NK-92 (cell line): Measurements from ENCODE around the gene NRIP3.
"Not testable (repeated sequence)": the region's sequence is repeated elsewhere in the genome, so short reads cannot be mapped to it uniquely, and the experiment has no call there.

Experiments
- DNase-seq: peaks from one replicate; lab custom pipeline; 2025; ENCODE audit not compliant: unreplicated experiment; lab: John Stamatoyannopoulos, UW

Gene NRIP3

DNA sequence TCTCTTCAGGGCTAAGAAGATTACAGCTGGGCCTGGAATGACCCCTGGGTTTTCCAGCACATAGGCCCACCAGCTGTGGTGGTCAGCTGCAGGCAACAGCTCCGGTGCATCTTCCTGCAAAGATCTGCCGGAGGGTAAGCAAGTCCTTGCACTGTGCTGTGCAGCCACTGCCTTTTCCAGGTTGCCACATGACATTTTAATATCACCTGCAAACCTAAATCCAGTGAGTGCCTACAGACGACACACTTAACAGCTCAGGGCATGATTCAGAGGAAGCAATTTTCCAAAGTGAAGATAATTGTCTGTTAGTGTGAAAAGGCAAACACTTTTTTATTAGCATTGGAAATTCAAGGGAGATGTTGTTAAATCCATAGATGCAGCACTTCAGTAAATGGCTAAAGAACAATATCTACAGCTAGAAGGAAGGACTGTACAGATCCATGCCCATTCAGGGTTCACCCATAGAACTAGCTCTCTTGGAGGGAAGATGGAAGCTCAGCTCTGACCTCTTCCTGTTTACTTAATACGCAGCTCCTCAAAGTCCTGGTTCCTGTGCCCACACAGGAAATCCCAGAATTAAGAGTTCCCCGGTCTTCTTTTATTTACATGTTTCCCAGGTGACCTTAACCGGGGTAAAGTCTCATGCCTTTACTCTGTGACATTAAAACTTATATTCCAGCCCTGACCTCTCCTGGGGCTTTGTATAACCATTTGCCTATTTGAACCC lies 13.3 kb upstream of the NRIP3 start:
- no peak for DNase-seq

DNA sequence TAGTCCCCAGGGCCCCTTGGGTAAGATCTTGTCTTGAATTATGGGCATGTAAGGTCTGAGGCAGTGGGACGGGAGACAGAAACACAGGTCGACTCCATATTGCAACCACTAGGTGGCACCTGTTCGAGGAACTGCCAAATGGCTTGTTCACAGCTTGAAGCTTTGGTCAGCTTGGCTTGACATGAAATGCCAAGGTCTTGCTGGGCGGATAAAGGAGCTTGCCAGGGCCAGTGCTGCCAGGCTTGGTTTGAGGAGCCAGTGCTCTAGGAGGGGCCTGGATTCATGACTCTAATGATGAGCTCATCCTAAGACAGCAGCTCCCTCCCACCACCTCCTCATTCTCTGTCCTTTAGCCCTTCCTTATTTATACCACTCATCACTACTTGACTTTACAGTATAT lies 11.9 kb upstream of the NRIP3 start:
- DNase-seq = no peak

DNA sequence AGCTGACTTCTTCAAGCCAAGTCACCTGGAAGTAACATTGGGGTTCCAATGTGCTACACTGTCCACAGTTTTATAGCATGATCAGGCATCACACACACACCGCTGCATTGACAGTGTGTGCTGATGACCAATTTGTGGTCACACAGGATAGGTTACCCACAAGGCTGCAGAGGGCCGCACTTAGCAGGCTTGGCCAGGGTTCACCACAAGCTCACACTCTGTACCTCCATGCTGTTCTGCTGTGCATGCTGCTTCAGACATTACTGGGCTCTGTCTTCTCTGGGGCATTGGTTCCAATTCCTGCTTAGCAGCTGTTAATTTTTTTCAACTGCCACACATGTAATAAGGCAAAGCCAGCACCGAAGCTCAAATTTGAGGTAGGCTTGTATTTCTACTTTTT lies 11.0 kb upstream of the NRIP3 start:
- no peak for DNase-seq

DNA sequence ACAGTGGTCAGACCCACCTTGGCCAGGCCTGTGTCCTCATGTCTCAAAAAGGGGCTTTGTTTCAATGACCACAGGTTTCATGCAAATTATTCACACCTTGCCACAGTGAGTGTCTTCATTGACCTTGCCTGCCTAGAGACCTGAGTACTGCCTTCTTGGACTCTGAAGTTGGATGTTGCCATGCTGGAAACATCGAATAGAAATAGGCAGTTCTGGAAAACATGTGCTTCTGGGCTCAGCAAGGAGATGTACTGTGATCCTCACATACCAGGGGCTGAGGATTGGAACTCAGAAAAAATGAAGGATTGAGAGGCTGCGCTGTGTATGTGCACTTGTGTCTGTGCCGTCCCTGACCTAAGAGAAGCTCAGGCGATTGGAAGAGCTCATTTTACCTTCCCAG lies 9.6 kb upstream of the NRIP3 start:
- DNase-seq = no peak

DNA sequence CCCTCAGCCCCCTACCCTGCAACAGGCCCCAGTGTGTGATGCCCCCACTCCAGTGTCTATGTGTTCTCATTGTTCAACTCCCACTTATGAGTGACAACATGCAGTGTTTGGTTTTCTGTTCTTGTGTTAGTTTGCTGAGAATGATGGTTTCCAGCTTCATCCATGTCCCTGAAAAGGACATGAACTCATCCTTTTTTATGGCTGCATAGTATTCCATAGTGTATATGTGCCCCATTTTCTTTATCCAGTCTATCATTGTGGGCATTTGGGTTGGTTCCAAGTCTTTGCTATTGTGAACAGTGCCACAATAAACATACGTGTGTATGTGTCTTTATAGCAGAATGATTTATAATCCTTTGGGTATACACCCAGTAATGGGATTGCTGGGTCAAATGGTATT lies 5.7 kb upstream of the NRIP3 start:
- DNase-seq = not testable (repeated sequence)

DNA sequence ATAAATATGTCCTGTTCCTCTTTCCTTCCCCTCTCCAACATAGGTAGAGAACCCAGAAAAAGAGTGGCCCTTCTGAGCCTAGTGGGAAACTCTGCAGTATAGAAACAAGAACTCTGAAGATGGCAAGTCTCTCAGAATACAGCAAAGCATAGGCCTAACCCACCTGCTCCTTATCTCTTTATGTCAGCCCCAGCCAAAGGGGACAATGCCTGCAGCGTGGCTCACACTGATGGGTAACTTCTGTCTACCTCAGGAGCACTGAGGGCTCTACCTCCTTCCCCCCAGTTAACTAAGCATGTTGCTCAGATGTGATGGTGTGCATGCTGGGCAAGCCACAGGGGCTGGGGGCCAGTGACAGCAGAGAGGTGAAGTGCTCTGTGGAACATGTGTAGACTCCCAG lies 4.9 kb upstream of the NRIP3 start:
- no peak for DNase-seq

DNA sequence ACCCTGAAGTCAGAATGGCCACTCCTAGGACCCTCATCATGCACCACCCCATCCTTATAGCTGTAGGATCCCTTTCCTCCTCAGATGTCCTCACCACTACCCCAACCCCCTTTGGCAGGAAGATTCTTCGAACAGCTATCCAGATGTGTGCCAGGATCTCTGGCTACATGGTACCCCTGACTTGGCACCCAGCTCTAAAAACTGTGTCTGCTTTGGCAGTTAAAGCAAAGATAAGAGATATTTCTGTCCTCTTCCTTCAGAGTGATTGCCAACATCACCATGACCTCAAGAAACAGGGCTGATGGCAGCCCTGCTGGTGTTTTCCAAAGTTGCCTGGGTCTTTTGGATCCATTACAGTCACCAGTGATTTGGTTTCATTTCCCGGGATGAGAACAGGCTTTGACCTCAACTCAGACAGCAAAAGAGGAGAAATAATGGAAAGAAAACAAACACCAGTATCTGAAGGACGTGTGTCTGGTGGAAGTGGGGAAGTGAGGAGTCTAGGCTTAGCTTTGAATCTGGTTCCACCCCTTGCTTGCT lies 4.3 kb upstream of the NRIP3 start:
- no peak for DNase-seq

DNA sequence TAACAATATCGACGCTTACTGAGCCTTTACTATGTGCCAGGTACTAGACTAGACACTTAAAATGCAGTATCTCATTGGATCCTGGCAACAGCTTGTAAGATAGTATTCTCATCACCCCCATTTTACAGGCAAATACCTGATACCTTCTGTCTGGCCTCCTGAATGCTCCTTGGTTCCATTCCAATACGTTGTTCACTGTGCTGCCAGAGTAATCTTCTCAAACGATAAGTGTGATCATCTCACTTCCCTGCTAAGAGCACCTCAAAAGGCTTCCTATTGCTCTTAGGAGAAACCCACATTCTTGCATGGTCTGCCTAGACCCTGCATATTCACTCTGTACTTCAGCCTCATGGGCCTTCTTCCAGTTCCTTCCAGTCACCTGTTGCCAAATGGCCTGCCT lies 1.3 kb upstream of the NRIP3 start:
- no peak for DNase-seq

DNA sequence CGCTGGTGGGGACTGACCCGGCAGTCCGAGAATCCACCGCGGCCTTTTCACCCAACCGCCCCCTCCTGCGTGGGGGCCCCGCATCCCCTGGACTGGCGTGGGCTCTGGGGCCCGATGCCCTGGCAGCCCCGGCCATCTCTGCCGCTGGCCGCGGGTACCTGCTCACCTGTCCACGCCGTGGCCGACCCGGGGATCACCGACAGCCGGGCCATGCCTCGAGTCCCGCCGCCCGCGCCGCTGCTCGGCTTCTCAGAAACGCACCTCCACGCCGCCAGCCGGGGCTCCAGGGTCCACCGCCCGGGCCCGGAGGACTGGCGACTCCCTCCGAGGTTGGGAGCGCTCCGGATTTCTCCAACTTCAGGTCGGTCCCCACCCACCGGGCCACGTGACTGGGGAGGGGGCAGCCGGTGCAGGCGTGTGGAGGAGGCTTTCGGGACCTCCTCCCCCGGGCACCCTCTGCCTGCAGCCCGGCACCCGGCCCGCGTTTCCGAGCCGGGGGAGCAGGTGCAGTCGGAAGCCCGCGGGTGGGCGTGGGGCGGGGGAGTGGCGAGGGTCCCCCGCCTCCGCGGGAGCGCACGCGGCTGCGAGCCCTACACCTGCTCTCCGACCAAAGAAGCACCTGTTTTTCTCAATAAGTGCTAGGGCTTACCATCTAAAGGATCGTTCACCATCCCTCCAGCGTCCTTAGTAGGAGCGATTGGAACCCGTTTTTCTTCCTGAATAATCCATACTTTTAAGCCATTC lies 554 bp upstream of the NRIP3 start:
- DNase-seq = no peak

DNA sequence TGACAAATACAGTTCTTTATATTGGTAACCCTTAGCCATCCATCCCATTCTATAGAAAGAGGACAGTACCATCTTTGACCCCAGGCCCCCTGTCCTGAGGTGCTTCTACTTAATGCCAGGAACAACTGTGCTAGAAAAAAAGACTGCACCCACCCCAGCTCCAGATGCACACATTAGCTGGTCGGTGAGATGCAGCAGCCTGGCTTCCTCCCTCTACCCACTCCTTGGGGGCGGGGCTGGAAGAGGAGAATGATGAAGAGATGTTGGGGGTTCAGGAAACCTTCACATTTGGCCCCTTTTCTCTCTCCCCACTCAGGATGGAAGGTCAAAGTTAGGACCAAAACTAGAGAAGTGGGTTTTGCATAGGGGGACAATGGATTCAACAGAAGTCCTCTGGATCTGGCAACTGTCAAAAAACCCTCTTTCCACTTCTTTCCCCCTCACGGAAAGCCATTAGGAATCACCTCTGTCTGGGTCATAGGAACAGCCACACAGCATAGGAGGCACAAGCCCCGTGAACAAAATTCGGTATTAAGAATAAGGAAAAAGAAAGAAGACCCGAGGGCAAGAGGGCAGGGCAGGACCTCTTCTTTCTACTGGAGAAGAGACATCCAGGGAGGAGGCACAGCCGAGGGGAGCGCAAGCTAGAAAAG lies 755 bp downstream of the NRIP3 start:
- DNase-seq = no peak

DNA sequence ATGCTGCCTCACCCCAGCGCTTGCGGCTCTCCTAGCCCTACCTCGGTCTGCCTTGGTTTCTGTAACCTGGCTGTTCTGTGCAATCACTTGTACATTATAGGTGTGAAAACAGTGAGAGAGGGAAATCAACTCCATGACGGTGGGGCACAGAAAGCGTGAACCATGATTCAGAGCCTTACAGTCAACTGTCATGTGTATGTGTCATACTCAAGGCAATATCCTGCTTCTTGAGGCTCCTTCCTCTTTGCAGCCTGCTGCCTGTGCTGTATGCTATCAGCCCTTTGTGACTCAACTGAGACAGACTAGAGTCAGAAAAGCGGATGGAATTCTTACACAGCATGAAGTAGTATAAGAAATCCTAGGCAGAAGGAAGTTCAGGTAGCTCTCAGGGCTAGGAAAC lies 2.1 kb downstream of the NRIP3 start:
- no peak for DNase-seq

DNA sequence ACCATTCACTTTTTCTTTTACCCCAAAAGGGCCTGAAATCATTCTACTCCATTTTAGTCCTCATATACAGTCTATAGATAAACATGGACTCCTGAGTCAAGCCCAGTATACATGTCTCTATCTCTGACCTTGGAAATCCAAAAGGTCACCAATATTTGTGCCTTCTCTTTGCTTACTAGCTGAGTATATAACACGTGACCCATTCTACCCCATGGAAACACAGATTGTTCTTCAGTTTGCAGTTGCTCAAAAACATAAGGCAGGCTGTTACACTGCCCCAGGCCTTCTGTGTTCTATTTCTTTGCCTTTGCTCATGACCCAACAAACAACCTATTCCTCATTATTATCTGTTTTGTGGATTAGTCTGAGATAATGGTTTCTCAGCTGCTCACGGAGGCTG lies 5.8 kb downstream of the NRIP3 start:
- no peak for DNase-seq

DNA sequence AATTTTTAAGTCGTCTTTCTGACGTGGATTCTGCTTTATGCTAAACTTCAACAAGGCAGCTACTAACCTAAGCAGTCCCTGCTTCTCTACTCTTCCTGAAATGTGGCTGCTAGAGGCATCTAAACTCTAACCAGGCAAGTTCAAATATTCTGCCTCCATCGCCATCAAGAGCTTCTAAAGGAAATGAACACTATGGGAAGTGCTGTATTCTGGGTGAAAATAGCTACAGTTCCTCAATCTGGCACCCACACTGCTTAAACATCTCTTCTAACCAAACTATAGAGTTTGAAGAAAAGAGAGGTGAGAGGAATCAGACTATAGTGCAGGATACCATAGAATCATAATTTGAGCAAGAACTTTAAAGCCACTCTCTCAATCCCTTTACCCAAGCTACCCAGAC lies 6.3 kb downstream of the NRIP3 start:
- no peak for DNase-seq

DNA sequence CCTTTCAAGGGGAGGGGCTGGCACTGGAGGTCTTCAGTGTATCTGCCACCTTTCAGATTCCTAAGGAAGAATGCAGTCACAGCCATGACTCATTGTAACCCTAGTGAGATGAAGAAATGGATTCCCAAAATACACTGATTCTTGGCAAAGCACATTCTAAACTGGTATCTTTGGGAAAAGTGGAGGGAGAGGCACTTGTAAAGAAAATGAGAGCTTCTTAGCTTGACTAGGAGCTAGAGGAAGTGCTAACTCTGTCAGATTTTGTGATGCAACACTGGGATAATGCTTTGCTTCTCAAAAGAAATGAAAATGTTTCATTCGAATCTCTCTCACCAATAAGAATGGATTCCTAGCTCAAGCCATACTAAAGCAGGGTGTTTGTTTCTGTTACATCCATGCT lies 14.3 kb downstream of the NRIP3 start:
- no peak for DNase-seq

DNA sequence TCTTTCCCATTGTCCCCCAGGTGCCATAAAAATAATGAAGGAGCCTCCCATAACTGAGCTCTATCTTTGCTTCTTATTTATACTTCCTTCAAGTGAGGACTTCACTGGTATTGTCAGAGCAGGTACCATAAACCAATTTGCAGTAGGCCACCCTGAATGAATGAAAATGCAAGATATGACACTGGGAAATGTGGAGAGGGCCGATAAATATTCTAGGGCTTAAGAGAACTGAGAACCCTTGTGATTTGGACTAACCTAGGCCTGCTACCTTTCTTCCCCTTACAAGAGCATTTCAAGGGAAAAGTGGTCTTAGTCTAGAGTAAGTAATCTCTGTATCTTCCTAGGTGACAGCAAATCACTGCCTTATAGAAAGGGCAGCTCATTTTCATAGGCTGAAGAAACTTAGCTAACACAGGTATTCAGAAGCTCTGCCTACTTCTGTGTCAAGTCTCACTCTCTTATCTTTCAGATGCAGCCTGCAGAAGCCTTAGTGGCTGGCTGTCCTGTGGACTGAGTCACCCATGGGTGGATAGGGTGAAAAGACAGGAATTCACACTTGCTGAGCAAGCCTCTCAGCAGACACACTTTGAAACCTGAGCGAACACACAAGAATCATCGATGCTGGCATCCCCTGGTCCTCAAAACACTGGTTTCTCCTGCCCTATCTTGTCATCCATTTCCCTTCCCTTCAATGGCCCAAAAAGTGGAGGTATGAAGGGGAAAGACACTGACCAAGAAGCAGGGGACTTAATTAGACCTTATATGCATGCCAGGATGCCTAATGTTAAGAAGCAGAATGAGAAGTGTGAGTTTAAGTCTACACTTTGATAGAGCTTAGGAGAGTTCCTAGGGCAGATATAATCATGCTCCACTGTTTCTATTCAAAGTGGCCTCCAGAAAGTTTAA lies 15.2 kb downstream of the NRIP3 start:
- DNase-seq = no peak

DNA sequence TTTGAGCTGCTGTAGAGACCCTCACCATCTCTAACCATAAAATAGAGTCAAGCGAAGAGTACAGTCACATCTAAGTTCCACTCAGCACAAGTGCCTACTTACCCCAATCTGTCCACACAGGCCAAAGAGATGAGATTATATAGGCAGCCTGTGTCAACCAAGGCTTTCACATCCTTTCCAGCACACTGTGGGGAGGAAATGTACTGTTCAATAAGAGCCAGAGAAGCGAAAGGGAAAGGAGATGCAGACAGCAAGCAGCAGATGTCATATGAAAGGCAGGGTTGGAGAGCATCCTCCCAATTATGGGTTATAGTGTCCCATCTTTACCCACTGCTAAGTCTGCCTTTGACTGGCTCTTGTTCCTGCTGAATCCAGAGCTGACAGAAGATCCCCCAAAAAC lies 16.4 kb downstream of the NRIP3 start:
- no peak for DNase-seq

DNA sequence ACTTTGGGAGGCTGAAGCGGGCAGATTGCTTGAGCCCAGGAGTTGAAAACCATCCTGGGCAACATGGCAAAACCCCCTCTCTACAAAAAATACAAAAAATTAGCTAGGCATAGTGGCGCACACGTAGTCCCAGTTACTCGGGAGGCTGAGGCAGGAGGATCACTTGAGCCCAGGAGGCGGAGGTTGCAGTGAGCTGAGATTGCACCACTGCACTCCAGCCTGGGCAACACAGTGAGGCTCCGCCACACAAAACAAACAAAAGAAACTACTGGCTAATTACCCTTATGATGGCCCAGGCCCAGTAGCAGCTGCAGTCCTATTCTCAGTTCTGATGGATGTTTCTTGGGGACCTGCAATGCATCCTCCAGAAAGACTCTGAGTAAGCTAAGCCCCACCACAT lies 17.0 kb downstream of the NRIP3 start:
- DNase-seq = not testable (repeated sequence)

DNA sequence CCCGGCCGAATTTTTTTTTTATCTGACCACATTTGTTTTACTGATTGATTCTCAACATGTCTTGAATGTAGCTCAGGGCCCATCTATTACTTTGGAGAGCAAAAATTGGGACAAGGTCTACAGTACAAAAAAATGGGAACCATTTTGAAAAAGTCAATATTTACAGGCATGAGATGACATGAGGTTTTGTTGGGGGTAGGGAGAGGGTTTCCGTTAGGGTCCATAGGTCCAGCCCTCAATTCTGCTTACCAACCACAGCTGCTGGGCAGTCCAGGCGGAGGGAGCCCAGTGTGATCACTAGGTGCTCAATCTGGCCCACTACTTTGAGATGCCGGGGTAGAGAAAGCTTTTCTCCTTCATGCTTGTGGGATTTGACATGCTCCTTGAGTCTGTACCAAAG lies 18.3 kb downstream of the NRIP3 start:
- DNase-seq = no peak

DNA sequence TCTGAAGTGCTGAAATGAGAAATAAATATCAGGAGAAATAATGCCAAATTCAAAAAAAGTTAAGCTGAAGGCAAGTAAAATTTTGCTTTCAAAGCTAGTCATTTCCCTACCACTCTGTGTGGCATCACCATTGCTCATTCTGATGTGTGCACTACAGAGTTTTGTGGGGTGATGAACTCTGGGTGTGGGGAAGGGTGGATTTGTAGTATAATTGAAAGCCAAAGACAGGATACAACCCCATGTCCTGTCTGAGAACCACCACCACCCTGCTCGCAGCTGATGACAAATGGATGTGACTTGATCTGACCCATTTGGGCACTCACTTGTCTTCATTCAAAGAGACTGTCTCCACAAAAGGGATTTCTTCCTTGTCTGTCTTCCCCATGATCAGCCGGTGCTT lies 20.2 kb downstream of the NRIP3 start:
- DNase-seq = no peak

DNA sequence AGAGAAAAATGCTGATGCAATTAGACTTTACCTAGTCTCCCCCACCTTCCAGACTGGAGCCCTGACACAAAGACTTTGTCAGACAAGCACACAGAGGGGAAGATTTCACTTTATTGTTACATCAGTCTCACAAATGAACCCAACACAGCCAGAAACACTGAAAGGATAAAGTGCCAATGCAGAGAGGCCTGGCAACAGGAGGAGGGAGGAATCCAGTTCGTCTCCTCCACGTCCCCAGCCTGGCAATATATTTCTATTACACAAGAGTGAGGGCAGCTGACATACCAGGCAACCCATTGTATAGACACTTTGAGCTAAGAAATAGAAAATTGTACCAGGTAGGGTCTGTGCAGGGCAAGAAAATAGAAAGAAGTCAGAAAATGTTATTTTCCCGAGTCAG lies 23.3 kb downstream of the NRIP3 start:
- DNase-seq = no peak

DNA sequence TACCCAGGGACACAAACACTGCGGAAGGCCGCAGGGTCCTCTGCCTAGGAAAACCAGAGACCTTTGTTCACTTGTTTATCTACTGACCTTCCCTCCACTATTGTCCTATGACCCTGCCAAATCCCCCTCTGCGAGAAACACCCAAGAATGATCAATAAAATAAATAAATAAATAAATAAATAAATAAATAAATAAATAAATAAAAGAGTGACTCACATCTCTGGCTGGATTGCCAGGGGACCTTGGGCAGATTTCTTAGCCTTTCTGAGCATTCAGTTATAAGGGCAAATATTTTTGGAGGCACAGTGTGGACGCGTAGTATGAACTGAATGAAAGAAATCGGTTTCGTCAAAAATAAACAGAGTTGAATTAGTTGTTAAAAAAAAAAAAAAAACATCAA lies 24.4 kb downstream of the NRIP3 start:
- DNase-seq = not testable (repeated sequence)
